ENCODE measurements around the gene SLC2A1.

SLC2A1 gene

GRCh38 chr1:42942444-42942843 is 16.2 kb downstream of the SLC2A1 start:
- DNase-seq (ENCODE audit: low spot score) = no peak

GRCh38 chr1:42941640-42942330 is 16.9 kb downstream of the SLC2A1 start:
- DNase-seq (ENCODE audit: low spot score) = no peak

GRCh38 chr1:42940851-42941639 is 17.6 kb downstream of the SLC2A1 start:
- no peak for DNase-seq (ENCODE audit: low spot score)

GRCh38 chr1:42938645-42939615 is 19.7 kb downstream of the SLC2A1 start:
- no peak for DNase-seq (ENCODE audit: low spot score)

GRCh38 chr1:42937836-42938644 is 20.6 kb downstream of the SLC2A1 start:
- no peak for DNase-seq (ENCODE audit: low spot score)

- DNase-seq (ENCODE audit: low spot score) = no peak
These were observed 21.4 kb downstream of the SLC2A1 start for GRCh38 chr1:42937141-42937696.

- DNase-seq (ENCODE audit: low spot score) = no peak
These were observed 22.2 kb downstream of the SLC2A1 start for GRCh38 chr1:42936309-42937078.

GRCh38 chr1:42935971-42936308 is 22.7 kb downstream of the SLC2A1 start:
- no peak for DNase-seq (ENCODE audit: low spot score)

- no peak for DNase-seq (ENCODE audit: low spot score)
These were observed 23.3 kb downstream of the SLC2A1 start for GRCh38 chr1:42935313-42935895.

GRCh38 chr1:42934541-42935312 is 23.9 kb downstream of the SLC2A1 start:
- DNase-seq (ENCODE audit: low spot score) = no peak

- DNase-seq (ENCODE audit: low spot score) = no peak
These were observed 24.8 kb downstream of the SLC2A1 start for GRCh38 chr1:42933610-42934491.

GRCh38 chr1:42933060-42933586 is 25.5 kb downstream of the SLC2A1 start:
- no peak for DNase-seq (ENCODE audit: low spot score)

GRCh38 chr1:42932442-42932941 is 26.2 kb downstream of the SLC2A1 start:
- no peak for DNase-seq (ENCODE audit: low spot score)

- DNase-seq (ENCODE audit: low spot score) = no peak
These were observed 26.7 kb downstream of the SLC2A1 start for GRCh38 chr1:42931911-42932422.

GRCh38 chr1:42931108-42931539 is 27.5 kb downstream of the SLC2A1 start:
- peak; percentile 82 for DNase-seq (ENCODE audit: low spot score)

- no peak for DNase-seq (ENCODE audit: low spot score)
These were observed 28.2 kb downstream of the SLC2A1 start for GRCh38 chr1:42930178-42931107.

Data from D341Med (cell line).